ENCODE measurements around the gene ADORA1.

- TF ChIP-seq POLR2AphosphoS5 (IDR thresholded peaks at IDR 0.05; ENCODE audit: low read depth, low read length), result no peak
- no peak for TF ChIP-seq POLR2A (IDR thresholded peaks at IDR 0.05; ENCODE audit: low read depth, low read length)
- TF ChIP-seq TAF1 (IDR thresholded peaks at IDR 0.05; ENCODE audit: borderline replicate concordance, low read depth, low read length), result no peak
These were observed 46.9 kb downstream of the ADORA1 start for GRCh38 chr1:203174324-203174985.
